HG02610 (cell line): ENCODE measurements around the gene ZNF705A.
"Not testable (repeated sequence)": the region's sequence is repeated elsewhere in the genome, so short reads cannot be mapped to it uniquely, and the experiment has no call there.

Source experiments
- ATAC-seq: cut with Tn5 transposase; IDR thresholded peaks from one replicate; pipeline ENCODE4 v1.9.1; 2021; ENCODE audit warnings: mild to moderate bottlenecking, moderate library complexity; ENCODE audit not compliant: unreplicated experiment

Gene ZNF705A

GRCh38 chr12:8156845-8157244 is at the start of gene ZNF705A:
ZNF705A (plus strand) TSS chr12:8157015; CDS start chr12:8172626, 15,611 bp downstream.
- no peak for ATAC-seq

- ATAC-seq = no peak
These were observed 47.9 kb upstream of the ZNF705A start for GRCh38 chr12:8108808-8109398.

- ATAC-seq = not testable (repeated sequence)
These were observed 43.7 kb upstream of the ZNF705A start for GRCh38 chr12:8113117-8113516.

GRCh38 chr12:8120072-8120713 is 36.6 kb upstream of the ZNF705A start:
- no peak for ATAC-seq

- no peak for ATAC-seq
These were observed 33.5 kb upstream of the ZNF705A start, which contains the start of gene CLEC4A for GRCh38 chr12:8123124-8123912. CLEC4A (plus strand) TSS chr12:8123617; CDS start chr12:8123879, 262 bp downstream.

- no peak for ATAC-seq
These were observed 29.7 kb upstream of the ZNF705A start for GRCh38 chr12:8127138-8127537.

GRCh38 chr12:8133636-8134397 is 23.0 kb upstream of the ZNF705A start:
- not testable (repeated sequence) for ATAC-seq

- ATAC-seq = not testable (repeated sequence)
These were observed 22.4 kb upstream of the ZNF705A start for GRCh38 chr12:8134398-8134930.

GRCh38 chr12:8141647-8142046 is 15.2 kb upstream of the ZNF705A start:
- ATAC-seq = not testable (repeated sequence)

GRCh38 chr12:8143261-8143660 is 13.6 kb upstream of the ZNF705A start:
- no peak for ATAC-seq

- no peak for ATAC-seq
These were observed 10.9 kb upstream of the ZNF705A start for GRCh38 chr12:8145754-8146441.

GRCh38 chr12:8146442-8146771 is 10.4 kb upstream of the ZNF705A start:
- ATAC-seq = no peak

- no peak for ATAC-seq
These were observed 2.3 kb upstream of the ZNF705A start for GRCh38 chr12:8154526-8154925.

- ATAC-seq = no peak
These were observed 399 bp upstream of the ZNF705A start for GRCh38 chr12:8156416-8156815.

- ATAC-seq = no peak
These were observed 826 bp downstream of the ZNF705A start for GRCh38 chr12:8157484-8158198.

GRCh38 chr12:8172911-8173310 is 16.1 kb downstream of the ZNF705A start:
- ATAC-seq = not testable (repeated sequence)

GRCh38 chr12:8179989-8180585 is 23.3 kb downstream of the ZNF705A start:
- ATAC-seq = not testable (repeated sequence)

GRCh38 chr12:8181271-8181670 is 24.5 kb downstream of the ZNF705A start:
- ATAC-seq = not testable (repeated sequence)

GRCh38 chr12:8182923-8183322 is 26.1 kb downstream of the ZNF705A start:
- ATAC-seq = not testable (repeated sequence)
